DND-41 (cell line): ENCODE measurements around the gene GBX1.

Source experiments
- EZH2 ChIP-seq: IDR thresholded peaks from 3 replicates; pipeline ENCODE4 v1.6.1; 2012; ENCODE audit warnings: borderline replicate concordance, low read depth, mild to moderate bottlenecking, moderate library complexity, low read length, inconsistent platforms; ENCODE audit not compliant: severe bottlenecking
- TF ChIP-seq, protein P1 (sequence below): IDR thresholded peaks from 2 replicates; pipeline ENCODE4 v1.5.1; 2012; ENCODE audit warnings: borderline replicate concordance, low read length, moderate library complexity, mild to moderate bottlenecking; ENCODE audit not compliant: poor library complexity, severe bottlenecking; ENCODE audit errors: extremely low read depth

- TF ChIP-seq, protein P1, sequence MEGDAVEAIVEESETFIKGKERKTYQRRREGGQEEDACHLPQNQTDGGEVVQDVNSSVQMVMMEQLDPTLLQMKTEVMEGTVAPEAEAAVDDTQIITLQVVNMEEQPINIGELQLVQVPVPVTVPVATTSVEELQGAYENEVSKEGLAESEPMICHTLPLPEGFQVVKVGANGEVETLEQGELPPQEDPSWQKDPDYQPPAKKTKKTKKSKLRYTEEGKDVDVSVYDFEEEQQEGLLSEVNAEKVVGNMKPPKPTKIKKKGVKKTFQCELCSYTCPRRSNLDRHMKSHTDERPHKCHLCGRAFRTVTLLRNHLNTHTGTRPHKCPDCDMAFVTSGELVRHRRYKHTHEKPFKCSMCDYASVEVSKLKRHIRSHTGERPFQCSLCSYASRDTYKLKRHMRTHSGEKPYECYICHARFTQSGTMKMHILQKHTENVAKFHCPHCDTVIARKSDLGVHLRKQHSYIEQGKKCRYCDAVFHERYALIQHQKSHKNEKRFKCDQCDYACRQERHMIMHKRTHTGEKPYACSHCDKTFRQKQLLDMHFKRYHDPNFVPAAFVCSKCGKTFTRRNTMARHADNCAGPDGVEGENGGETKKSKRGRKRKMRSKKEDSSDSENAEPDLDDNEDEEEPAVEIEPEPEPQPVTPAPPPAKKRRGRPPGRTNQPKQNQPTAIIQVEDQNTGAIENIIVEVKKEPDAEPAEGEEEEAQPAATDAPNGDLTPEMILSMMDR = no peak
- TF ChIP-seq EZH2 = no peak
Observed at GRCh38 chr7:151109094-151110048, 58.1 kb downstream of the GBX1 start.
